ENCODE results near the gene ULK1.

The ULK1 gene

GRCh38 chr12:131921866-131922769, 27.7 kb downstream of the ULK1 start:
- DNase-seq: no peak

- DNase-seq: no peak
Measured at GRCh38 chr12:131922772-131923171, 28.4 kb downstream of the ULK1 start.

DNA sequence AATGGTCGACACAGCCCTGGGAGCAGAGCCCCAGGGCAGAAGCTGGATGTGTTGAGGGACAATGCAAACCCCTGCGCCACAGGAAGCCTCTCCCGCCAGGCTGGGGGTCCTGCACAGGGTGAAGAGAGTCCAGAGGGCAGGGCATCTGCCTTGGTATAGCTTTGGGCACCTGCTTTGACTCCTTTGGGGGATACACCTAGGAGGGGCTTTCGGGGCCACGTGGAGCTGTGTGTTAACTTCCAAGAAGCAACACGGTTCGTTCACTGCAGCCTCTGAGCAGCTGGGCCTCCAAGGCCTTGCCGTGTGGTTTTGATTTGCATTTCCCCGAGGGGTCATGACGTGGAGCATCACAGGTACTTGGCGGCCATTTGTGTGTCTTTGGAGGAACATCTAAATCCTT, 28.8 kb downstream of the ULK1 start:
- DNase-seq: no peak

- no peak for DNase-seq
Measured at GRCh38 chr12:131927110-131928079, 33.0 kb downstream of the ULK1 start.

GRCh38 chr12:131928080-131928710, 33.8 kb downstream of the ULK1 start:
- DNase-seq: peak; percentile 59

- peak; percentile 94 for DNase-seq
Measured at GRCh38 chr12:131928711-131929580, 34.5 kb downstream of the ULK1 start, which contains the start of gene PUS1. Gene PUS1, plus strand, starts transcription at chr12:131929276. Its CDS starts 447 bp downstream, at chr12:131929723.

DNA sequence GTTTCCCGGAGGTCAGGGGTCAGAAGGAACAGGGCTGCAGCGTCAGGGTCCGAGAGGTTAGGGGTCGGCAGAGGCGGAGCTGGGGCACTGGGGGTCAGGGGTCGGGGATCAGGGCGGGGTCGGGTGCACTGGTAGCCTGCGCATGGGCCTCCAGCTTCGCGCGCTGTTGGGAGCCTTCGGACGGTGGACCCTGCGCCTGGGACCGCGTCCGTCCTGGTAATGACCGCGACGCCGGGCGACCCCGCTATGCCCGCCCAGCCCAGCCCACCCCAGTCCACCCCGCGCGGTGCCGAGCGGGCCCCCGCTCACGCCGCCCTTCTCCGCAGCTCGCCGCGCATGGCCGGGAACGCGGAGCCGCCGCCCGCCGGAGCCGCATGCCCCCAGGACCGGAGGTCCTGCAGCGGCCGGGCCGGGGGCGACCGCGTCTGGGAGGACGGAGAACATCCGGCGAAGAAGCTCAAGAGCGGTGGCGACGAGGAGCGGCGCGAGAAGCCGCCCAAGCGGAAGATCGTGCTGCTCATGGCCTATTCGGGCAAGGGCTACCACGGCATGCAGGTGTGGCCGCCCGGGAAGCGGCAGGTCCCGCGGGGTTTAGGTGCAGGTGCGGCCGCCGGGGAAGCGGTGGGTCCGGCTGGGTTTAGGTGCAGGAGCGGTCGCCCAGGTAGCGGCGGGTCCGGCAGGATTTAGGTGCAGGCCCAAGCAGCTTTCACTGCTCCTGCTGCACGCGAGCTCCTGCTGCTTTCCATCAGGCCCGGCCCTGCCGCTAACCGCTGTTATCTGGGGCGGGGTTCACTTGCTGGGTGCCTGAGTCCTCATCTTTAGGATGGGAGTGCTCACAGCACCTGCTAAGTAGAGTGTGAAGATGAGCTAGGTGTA, 35.4 kb downstream of the ULK1 start:
- DNase-seq: peak; percentile 40

DNA sequence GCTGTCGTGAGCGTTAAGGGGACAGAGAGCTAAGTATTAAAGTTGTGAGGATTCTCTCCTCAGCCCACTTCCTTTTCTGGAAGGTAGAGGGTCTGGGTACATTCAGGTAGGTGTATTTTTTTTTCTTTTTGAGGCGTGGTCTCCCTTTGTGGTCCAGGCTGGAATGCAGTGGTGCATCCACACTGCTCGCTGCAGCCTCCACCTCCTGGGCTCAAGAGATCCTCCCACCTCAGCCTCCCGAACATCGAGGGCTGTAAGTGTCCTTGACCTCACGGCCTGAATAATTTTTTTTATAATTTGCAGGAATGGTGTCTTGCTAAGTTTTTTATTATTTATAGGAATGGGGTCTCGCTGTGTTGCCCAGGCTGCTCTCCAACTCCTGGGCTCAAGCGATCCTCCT, 36.1 kb downstream of the ULK1 start:
- no peak for DNase-seq

DNA sequence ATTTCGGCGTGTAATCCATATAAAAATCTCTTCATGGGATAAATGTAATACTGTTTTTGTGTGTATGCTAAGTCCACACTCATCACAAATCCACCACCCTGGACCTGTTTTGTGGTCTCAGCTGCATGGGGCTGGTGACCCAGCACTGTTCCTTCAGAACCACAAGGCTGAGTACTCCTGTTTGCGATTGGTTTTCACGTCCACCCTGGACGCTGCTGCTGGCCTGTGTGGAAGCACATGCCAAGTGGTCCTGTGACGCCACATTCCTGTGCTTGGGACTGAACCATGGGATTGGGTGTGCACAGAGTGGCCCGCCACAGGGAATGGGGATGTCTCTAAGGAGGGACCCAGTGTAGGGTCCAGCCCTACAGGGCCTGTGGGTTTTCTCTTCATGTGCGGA, 39.0 kb downstream of the ULK1 start:
- DNase-seq: no peak

GRCh38 chr12:131934535-131934934, 40.1 kb downstream of the ULK1 start:
- DNase-seq: no peak

DNA sequence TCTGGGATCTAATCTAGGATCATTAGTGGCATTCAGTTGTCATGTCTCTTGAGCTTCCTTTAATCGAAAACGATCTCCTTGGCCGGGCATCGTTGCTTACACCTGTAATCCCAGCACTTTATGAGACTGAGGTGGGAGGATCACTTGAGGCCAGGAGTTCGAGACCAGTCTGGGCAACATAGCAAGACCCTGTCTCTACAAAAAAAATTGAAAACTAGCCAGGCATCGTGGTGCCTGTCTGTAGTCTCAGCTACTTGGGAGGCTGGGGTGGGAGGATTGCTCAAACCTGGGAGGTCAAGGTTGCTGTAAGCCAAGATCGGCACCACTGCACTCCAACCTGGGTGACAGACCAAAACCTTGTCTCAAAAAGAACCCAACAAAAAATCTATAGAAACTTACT, 43.7 kb downstream of the ULK1 start:
- DNase-seq: no peak

- DNase-seq: no peak
Measured at GRCh38 chr12:131939007-131939406, 44.6 kb downstream of the ULK1 start.

GRCh38 chr12:131940141-131940547, 45.7 kb downstream of the ULK1 start:
- DNase-seq: no peak

- DNase-seq: no peak
Measured at GRCh38 chr12:131941116-131941986, 46.9 kb downstream of the ULK1 start.

DNA sequence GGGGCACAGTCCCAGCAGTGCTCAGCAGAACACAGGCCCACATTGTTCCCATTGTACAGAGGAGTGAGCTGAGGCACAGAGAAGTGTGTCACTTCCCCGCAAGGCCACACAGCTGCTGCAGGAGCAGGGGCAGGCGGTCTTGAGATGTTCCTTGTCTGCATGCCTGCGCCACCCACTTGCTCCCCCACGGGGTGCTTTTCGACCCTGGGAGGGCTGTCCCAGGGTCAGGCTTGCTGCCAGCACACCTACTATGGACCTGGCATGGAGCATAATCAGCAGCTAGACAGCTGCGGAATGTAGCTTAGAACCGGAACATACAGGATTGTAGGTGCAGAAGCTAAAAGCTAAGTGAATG, 47.5 kb downstream of the ULK1 start:
- no peak for DNase-seq

GRCh38 chr12:131942671-131943070, 48.2 kb downstream of the ULK1 start:
- DNase-seq: no peak

DNA sequence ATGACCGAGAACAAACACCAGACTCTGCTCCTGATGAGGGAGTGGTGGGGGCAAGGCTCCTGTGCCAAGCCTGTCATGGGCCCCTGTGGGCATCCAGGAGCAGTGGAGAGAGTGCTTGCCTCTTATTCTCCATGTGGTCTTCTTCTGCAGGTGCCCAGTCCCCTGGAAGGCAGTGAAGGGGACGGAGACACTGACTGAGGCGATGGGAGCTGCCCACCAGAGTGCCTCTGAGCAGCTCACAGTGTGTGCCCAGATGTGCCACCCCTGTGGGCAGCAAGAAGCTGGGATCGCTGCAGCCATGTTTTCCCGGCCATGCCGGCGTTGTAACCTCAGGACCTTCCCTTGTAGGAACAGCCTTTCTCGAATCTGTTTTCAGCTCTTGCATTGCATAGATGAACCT, 49.0 kb downstream of the ULK1 start:
- no peak for DNase-seq

- DNase-seq: no peak
Measured at GRCh38 chr12:131943876-131944275, 49.5 kb downstream of the ULK1 start.

DNA sequence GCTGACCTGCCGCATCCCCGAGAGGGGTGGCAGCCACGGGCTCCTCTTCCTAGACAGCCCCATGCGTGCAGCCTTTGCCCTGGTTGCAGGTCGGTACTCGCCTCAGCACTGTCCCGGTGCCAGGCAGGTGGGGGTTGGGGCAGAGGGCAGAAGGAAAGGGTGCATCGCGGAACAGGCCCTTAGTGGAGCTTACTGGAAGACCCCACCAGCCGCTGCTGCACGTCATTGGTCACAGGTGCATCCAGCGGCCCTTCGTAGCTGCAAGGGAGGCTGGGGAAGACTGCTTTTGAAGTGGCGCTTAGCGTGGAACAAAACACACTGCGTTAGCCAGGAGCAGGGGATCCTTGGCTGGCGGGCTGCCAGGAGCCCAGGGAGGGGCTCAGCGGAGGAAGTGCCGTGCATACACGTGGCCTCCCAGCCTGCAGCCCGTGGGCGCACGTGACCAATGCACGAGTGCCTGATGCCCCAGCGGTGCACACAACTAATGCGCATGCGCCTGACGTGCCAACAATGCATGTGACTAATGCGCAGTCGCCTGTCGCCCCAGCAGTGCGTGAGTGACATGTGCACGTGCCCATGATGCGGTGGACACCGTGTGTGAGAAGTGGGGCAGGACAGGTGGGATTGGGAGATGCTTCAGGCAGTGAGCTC, 50.3 kb downstream of the ULK1 start:
- no peak for DNase-seq

DNA sequence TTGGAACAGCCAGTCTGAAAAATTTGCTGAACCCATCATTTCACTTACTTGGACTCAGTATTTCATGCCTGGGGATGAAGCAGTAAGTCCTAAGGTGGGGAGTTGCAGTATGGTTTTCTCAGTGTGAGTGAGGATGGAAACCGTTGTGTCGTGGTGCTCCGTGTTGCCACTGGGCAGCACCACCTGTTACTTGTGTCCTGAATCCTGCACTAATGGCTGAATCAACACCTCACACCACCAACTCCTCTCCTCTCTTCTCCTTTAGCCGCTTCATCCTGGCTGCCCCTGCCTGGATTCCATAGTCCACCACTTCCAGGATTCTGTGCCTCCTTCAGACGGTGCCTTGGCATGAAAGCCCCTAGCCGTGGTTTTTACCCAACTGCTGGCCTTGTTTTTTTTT, 52.3 kb downstream of the ULK1 start:
- no peak for DNase-seq
